ENCODE data around the gene TPTE2.

Gene TPTE2

GRCh38 chr13:19591864-19592263 lies 30.5 kb upstream of the TPTE2 start:
- Histone ChIP-seq H3K27me3 (peaks cover 27% of the 10 kb centered on the region), H3K36me3 (no peaks in the 10 kb centered on the region), H3K27ac (no peak overlapping the region), H3K9me3 (no peaks in the 10 kb centered on the region), H3K4me3 (ENCODE audit: low read depth in 1 of 2, low read length in 1 of 2) (no peak overlapping the region), H3K4me1 (ENCODE audit: control insufficient read depth in 1 of 2, insufficient read depth in 1 of 2, low read depth in 1 of 2, low read length in 1 of 2) (peaks cover 0 to 6% of the 10 kb centered on the region in 2 experiments)
- no peak for TF ChIP-seq CTCF (IDR thresholded peaks at IDR 0.05)

GRCh38 chr13:19590423-19590822 lies 29.1 kb upstream of the TPTE2 start:
- no peak overlapping the region for H3K27ac ChIP-seq
- TF ChIP-seq CTCF (IDR thresholded peaks at IDR 0.05): no peak

GRCh38 chr13:19589312-19589711 lies 28.0 kb upstream of the TPTE2 start:
- Histone ChIP-seq H3K9me3 (no peaks in the 10 kb centered on the region), H3K27ac (no peak overlapping the region), H3K27me3 (peaks cover 36% of the 10 kb centered on the region), H3K36me3 (no peaks in the 10 kb centered on the region), H3K4me3 (ENCODE audit: low read depth in 1 of 2, low read length in 1 of 2) (no peak overlapping the region), H3K4me1 (ENCODE audit: control insufficient read depth in 1 of 2, insufficient read depth in 1 of 2, low read depth in 1 of 2, low read length in 1 of 2) (peaks cover 0 to 9% of the 10 kb centered on the region in 2 experiments)
- no peak for TF ChIP-seq CTCF (IDR thresholded peaks at IDR 0.05)

More at GRCh38 chr13:19590423-19590822, 29.1 kb upstream of the TPTE2 start:
- Histone ChIP-seq H3K4me1 (ENCODE audit: control insufficient read depth in 1 of 2, insufficient read depth in 1 of 2, low read depth in 1 of 2, low read length in 1 of 2) (peaks cover 0 to 9% of the 10 kb centered on the region in 2 experiments), H3K9me3 (no peaks in the 10 kb centered on the region), H3K27me3 (peaks cover 27% of the 10 kb centered on the region), H3K4me3 (ENCODE audit: low read depth in 1 of 2, low read length in 1 of 2) (no peak overlapping the region), H3K36me3 (no peaks in the 10 kb centered on the region)

GRCh38 chr13:19587635-19588300 lies 26.4 kb upstream of the TPTE2 start:
- H3K27me3 ChIP-seq: peaks cover 40% of the 10 kb centered on the region
- TF ChIP-seq CTCF (IDR thresholded peaks at IDR 0.05): no peak
- no peaks in the 10 kb centered on the region for H3K36me3 ChIP-seq
- H3K27ac ChIP-seq: no peak overlapping the region
- H3K9me3 ChIP-seq: no peaks in the 10 kb centered on the region
- H3K4me1 ChIP-seq (ENCODE audit: control insufficient read depth in 1 of 2, insufficient read depth in 1 of 2, low read depth in 1 of 2, low read length in 1 of 2): peaks cover 0 to 9% of the 10 kb centered on the region in 2 experiments
- no peak overlapping the region for H3K4me3 ChIP-seq (ENCODE audit: low read depth in 1 of 2, low read length in 1 of 2)

- Histone ChIP-seq H3K36me3 (no peaks in the 10 kb centered on the region), H3K9me3 (no peaks in the 10 kb centered on the region), H3K4me3 (ENCODE audit: low read depth in 1 of 2, low read length in 1 of 2) (peak overlapping the region; percentile 24 to 30), H3K27me3 (peaks cover 43% of the 10 kb centered on the region), H3K27ac (peak overlapping the region; percentile 41), H3K4me1 (ENCODE audit: control insufficient read depth in 1 of 2, insufficient read depth in 1 of 2, low read depth in 1 of 2, low read length in 1 of 2) (peaks cover 0 to 9% of the 10 kb centered on the region in 2 experiments)
- no peak for TF ChIP-seq CTCF (IDR thresholded peaks at IDR 0.05)
Observed at GRCh38 chr13:19586904-19587634, 25.7 kb upstream of the TPTE2 start.

Measured in neutrophil (primary cell).